ENCODE data around the gene RPS6KA4.
A peak's percentile ranks its signal among the peaks of the same experiment; 100 is the strongest.

RPS6KA4 gene

GRCh38 chr11:64324692-64325469 lies 34.1 kb upstream of the RPS6KA4 start:
- DNase-seq (ENCODE audit: low read depth in 2 of 2, low spot score in 1 of 2): no peak

- DNase-seq (ENCODE audit: low read depth in 2 of 2, low spot score in 1 of 2): no peak
These were observed 31.6 kb upstream of the RPS6KA4 start for GRCh38 chr11:64327375-64327774.

GRCh38 chr11:64327993-64328392 lies 31.0 kb upstream of the RPS6KA4 start:
- DNase-seq (ENCODE audit: low read depth in 2 of 2, low spot score in 1 of 2): no peak

GRCh38 chr11:64330888-64331287 lies 28.1 kb upstream of the RPS6KA4 start:
- DNase-seq (ENCODE audit: low read depth in 2 of 2, low spot score in 1 of 2): no peak

- peak; percentile 32 to 63 for DNase-seq (ENCODE audit: low read depth in 2 of 2, low spot score in 1 of 2)
These were observed 27.2 kb upstream of the RPS6KA4 start for GRCh38 chr11:64331569-64332371.

- DNase-seq (ENCODE audit: low read depth in 2 of 2, low spot score in 1 of 2): no peak
These were observed 25.4 kb upstream of the RPS6KA4 start for GRCh38 chr11:64333556-64333955.

GRCh38 chr11:64334764-64335735 lies 23.9 kb upstream of the RPS6KA4 start:
- no peak for DNase-seq (ENCODE audit: low read depth in 2 of 2, low spot score in 1 of 2)

- DNase-seq (ENCODE audit: low read depth in 2 of 2, low spot score in 1 of 2): no peak
These were observed 21.3 kb upstream of the RPS6KA4 start for GRCh38 chr11:64337538-64338249.

GRCh38 chr11:64338716-64339115 lies 20.2 kb upstream of the RPS6KA4 start:
- DNase-seq (ENCODE audit: low read depth in 2 of 2, low spot score in 1 of 2): no peak

- no peak for DNase-seq (ENCODE audit: low read depth in 2 of 2, low spot score in 1 of 2)
These were observed 19.7 kb upstream of the RPS6KA4 start for GRCh38 chr11:64339286-64339685.

- DNase-seq (ENCODE audit: low read depth in 2 of 2, low spot score in 1 of 2): peak; percentile 58 to 82
These were observed 19.1 kb upstream of the RPS6KA4 start, which contains the start of gene CCDC88B for GRCh38 chr11:64339754-64340408. Gene CCDC88B, plus strand, starts transcription at chr11:64340204. Its CDS starts 63 bp downstream, at chr11:64340267.

GRCh38 chr11:64340671-64341335 lies 18.2 kb upstream of the RPS6KA4 start:
- peak; percentile 60 to 66 for DNase-seq (ENCODE audit: low read depth in 2 of 2, low spot score in 1 of 2)

- DNase-seq (ENCODE audit: low read depth in 2 of 2, low spot score in 1 of 2): no peak
These were observed 17.5 kb upstream of the RPS6KA4 start for GRCh38 chr11:64341429-64341828.

- peak; percentile 73 to 79 for DNase-seq (ENCODE audit: low read depth in 2 of 2, low spot score in 1 of 2)
These were observed 16.8 kb upstream of the RPS6KA4 start for GRCh38 chr11:64341851-64342791.

- DNase-seq (ENCODE audit: low read depth in 2 of 2, low spot score in 1 of 2): no peak
These were observed 15.9 kb upstream of the RPS6KA4 start for GRCh38 chr11:64342869-64343745.

- no peak for DNase-seq (ENCODE audit: low read depth in 2 of 2, low spot score in 1 of 2)
These were observed 15.0 kb upstream of the RPS6KA4 start for GRCh38 chr11:64343767-64344559.
